Esophagus squamous epithelium (tissue), 4 donors: ENCODE results near the gene NAV2.

Source experiments
- CTCF ChIP-seq, 6 experiments: fragments of 450-650 bp in 4 of 6; fragments of 200-600 bp in 2 of 6; sonication (generic) in 2 of 6; IDR thresholded peaks; one replicate each; pipeline ENCODE4 v1.5.1; 2016 to 2019; ENCODE audit warnings: antibody characterized with exemption in 6 of 6, mild to moderate bottlenecking in 4 of 6, moderate library complexity in 4 of 6
- POLR2A ChIP-seq, 4 donors: fragments of 450-650 bp; IDR thresholded peaks; one replicate each; pipeline ENCODE4 v1.6.1; 2017; ENCODE audit warnings: antibody characterized with exemption in 4 of 4, mild to moderate bottlenecking in 4 of 4, moderate library complexity in 3 of 4

- TF ChIP-seq CTCF (IDR thresholded peaks at IDR 0.05), result no peak
- no peak for TF ChIP-seq POLR2A (IDR thresholded peaks at IDR 0.05)
These were observed 381.1 kb downstream of the NAV2 start for GRCh38 chr11:20093775-20094174.
